ENCODE data around the gene TIAM2. TPM values are rescaled to one million over a fixed set of nuclear protein-coding genes. Genes with fewer than 3 reads are reported as not detected.
"Not testable (repeated sequence)": the region's sequence is repeated elsewhere in the genome, so short reads cannot be mapped to it uniquely, and the experiment has no call there.

The TIAM2 gene
- total RNA-seq = 10 to 100 TPM; 10.6 to 11.0 TPM

- POLR2A ChIA-PET = no interaction called here
- CTCF ChIA-PET = no interaction called here
- no peaks in the 10 kb centered on the region for H3K36me3 Mint-ChIP-seq
- intact Hi-C loops (cut with micrococcal nuclease) = loop anchor here (2.0 kb wide), 1 partner anchor 175 kb away; no protein-coding TSS in a partner anchor
- H3K9me3 Mint-ChIP-seq = no peaks in the 10 kb centered on the region
- peaks cover 10% of the 10 kb centered on the region for H3K4me1 Mint-ChIP-seq (ENCODE audit: low read depth)
- H3K4me3 Mint-ChIP-seq = peak within 1 kb of the TSS; percentile 59
- peaks cover 22% of the 10 kb centered on the region for H3K27me3 Mint-ChIP-seq
- DNase-seq = peak; percentile 46
- H3K27ac Mint-ChIP-seq = no peak within 1 kb of the TSS
Observed at GRCh38 chr6:154995254-154996015, at the start of gene TIAM2. TIAM2 (plus strand) TSS chr6:154995315; CDS start chr6:155129224, 133,909 bp downstream.

- CTCF ChIA-PET = no interaction called here
- H3K9me3 Mint-ChIP-seq = no peaks in the 10 kb centered on the region
- no peak overlapping the region for H3K4me3 Mint-ChIP-seq
Observed at GRCh38 chr6:154950979-154951344, 44.2 kb upstream of the TIAM2 start.

DNA sequence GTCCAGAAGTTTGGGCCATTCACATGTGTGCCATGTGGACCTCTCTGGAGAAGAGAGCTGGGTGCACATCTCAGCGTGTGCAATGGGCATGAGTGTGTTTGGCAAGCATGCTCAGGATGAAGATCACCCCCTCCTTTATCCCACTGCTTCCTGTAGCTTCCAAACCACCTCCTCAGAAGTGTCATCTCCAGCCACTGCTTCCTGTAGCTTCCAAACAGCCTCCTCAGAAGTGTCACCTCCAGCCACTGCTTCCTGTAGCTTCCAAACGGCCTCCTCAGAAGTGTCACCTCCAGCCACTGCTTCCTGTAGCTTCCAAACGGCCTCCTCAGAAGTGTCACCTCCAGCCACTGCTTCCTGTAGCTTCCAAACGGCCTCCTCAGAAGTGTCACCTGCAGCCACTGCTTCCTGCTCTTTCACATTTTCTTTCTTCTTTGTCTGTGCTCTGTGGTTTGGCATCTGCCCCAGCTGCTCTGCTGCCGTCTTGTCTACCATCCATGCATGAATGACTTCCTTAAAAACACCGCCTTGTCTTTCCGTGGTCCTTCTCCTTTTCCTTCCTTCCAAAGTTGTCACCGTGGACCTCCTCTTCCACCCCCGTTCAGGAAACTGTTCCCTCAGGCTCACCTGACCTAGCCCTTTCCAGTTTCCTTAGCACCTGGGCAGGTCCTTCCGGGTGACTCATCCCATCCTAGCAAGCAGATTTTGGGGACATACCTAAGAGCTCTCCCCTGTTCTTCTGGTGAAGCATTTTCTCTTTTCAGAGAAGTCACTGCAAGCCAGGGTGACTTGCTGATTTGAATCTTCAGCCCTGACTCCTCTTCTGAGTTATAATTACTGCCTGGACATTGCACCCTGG, 43.5 kb upstream of the TIAM2 start:
- H3K9me3 Mint-ChIP-seq = no peaks in the 10 kb centered on the region
- H3K4me1 Mint-ChIP-seq (ENCODE audit: low read depth) = peaks cover 22% of the 10 kb centered on the region
- H3K27ac Mint-ChIP-seq = peak overlapping the region; percentile 38
- intact Hi-C loops (cut with micrococcal nuclease) = no loop called here
- ChIA-PET POLR2A (interaction anchor here (0.8 kb wide), 1 partner anchor 63 kb away, joined by 3 read pairs; no protein-coding TSS in a partner anchor), CTCF (no interaction called here)
- no peaks in the 10 kb centered on the region for H3K36me3 Mint-ChIP-seq
- no peaks in the 10 kb centered on the region for H3K27me3 Mint-ChIP-seq
- H3K4me3 Mint-ChIP-seq = peak overlapping the region; percentile 7
- peak; percentile 41 for DNase-seq

More at GRCh38 chr6:154950979-154951344, 44.2 kb upstream of the TIAM2 start:
- H3K4me1 Mint-ChIP-seq (ENCODE audit: low read depth) = peaks cover 22% of the 10 kb centered on the region
- no peaks in the 10 kb centered on the region for H3K27me3 Mint-ChIP-seq
- H3K27ac Mint-ChIP-seq = no peak overlapping the region
- POLR2A ChIA-PET = interaction anchor here (0.8 kb wide), 1 partner anchor 64 kb away, joined by 3 read pairs; no protein-coding TSS in a partner anchor
- intact Hi-C loops (cut with micrococcal nuclease) = no loop called here
- peaks cover under 1% of the 10 kb centered on the region for H3K36me3 Mint-ChIP-seq
- DNase-seq = no peak

GRCh38 chr6:154953644-154954043, 41.5 kb upstream of the TIAM2 start:
- DNase-seq = no peak
- intact Hi-C loops (cut with micrococcal nuclease) = no loop called here
- H3K9me3 Mint-ChIP-seq = no peaks in the 10 kb centered on the region
- no peaks in the 10 kb centered on the region for H3K36me3 Mint-ChIP-seq
- ChIA-PET CTCF (no interaction called here), POLR2A (no interaction called here)
- no peaks in the 10 kb centered on the region for H3K27me3 Mint-ChIP-seq
- H3K4me3 Mint-ChIP-seq = no peak overlapping the region
- H3K27ac Mint-ChIP-seq = no peak overlapping the region
- peaks cover 22% of the 10 kb centered on the region for H3K4me1 Mint-ChIP-seq (ENCODE audit: low read depth)

DNA sequence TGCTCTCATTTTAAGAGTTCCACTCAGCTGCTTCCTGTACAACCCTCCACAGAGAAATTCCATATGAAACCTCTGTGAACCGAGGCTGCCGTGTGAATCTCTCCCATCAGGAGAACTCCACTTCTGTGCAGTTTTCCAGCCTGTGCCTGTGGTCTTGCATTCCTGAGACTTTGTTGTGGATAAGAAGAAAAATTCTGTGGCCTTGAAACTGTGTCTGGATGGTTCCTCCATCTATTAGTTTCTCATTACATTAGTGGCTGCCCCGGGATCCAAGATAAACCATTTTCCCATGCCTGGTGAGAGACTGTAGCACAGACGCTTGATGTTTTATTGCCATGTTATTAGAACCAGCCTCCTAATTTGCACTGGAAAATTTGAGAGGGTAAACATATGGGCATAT, 40.8 kb upstream of the TIAM2 start:
- CTCF ChIA-PET = no interaction called here
- no peak for DNase-seq
- H3K27me3 Mint-ChIP-seq = no peaks in the 10 kb centered on the region
- POLR2A ChIA-PET = no interaction called here
- peaks cover 22% of the 10 kb centered on the region for H3K4me1 Mint-ChIP-seq (ENCODE audit: low read depth)
- no peaks in the 10 kb centered on the region for H3K36me3 Mint-ChIP-seq
- intact Hi-C loops (cut with micrococcal nuclease) = no loop called here
- no peak overlapping the region for H3K4me3 Mint-ChIP-seq
- H3K27ac Mint-ChIP-seq = no peak overlapping the region
- H3K9me3 Mint-ChIP-seq = no peaks in the 10 kb centered on the region

DNA sequence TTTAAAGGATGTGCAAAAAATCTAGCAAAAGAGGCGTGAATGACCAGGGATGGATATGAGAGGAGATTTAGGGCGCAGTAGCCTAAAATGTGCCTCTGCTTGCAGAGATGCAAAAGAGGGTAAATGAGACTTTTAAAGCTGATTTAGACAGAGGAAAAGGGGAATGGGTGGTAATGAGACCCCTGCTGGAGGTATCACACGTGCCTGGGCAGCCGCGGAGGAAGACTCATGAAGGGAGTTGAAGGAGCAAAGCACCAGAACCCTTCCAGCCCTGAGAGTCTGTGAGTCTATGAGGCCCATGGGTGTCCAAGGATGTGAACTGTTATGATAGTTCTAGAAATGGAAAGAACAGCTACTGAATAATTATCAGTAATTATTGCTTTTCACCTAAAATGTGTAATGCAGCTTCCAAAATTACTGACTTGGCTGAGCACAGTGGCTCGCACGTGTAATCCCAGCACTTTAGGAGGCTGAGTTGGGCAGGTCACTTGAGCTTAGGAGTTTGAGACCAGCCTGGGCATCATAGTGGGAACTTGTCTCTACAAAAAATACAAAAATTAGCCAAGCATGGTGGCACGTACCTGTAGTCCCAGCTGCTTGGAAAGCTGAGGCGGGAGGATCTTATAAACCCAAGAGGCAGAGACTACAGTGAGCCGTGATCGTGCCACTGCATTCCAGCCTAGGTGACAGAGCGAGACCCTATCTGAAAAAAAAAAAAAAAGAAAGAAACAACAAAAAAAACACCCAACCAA, 38.2 kb upstream of the TIAM2 start:
- no peaks in the 10 kb centered on the region for H3K27me3 Mint-ChIP-seq
- no peak overlapping the region for H3K27ac Mint-ChIP-seq
- POLR2A ChIA-PET = no interaction called here
- CTCF ChIA-PET = no interaction called here
- H3K36me3 Mint-ChIP-seq = peaks cover 3% of the 10 kb centered on the region
- H3K4me3 Mint-ChIP-seq = no peak overlapping the region
- DNase-seq = no peak
- H3K4me1 Mint-ChIP-seq (ENCODE audit: low read depth) = peaks cover 8% of the 10 kb centered on the region
- intact Hi-C loops (cut with micrococcal nuclease) = no loop called here
- no peaks in the 10 kb centered on the region for H3K9me3 Mint-ChIP-seq

- no peak for DNase-seq
- peaks cover 3% of the 10 kb centered on the region for H3K36me3 Mint-ChIP-seq
- H3K4me3 Mint-ChIP-seq = no peak overlapping the region
- H3K4me1 Mint-ChIP-seq (ENCODE audit: low read depth) = no peaks in the 10 kb centered on the region
- H3K27ac Mint-ChIP-seq = no peak overlapping the region
- no peaks in the 10 kb centered on the region for H3K9me3 Mint-ChIP-seq
- intact Hi-C loops (cut with micrococcal nuclease) = no loop called here
- ChIA-PET CTCF (interaction anchor here (0.6 to 1.0 kb wide), 4 partner anchors 26 to 283 kb away, joined by 3 read pairs; no protein-coding TSS in a partner anchor), POLR2A (no interaction called here)
- no peaks in the 10 kb centered on the region for H3K27me3 Mint-ChIP-seq
Observed at GRCh38 chr6:154958469-154958868, 36.6 kb upstream of the TIAM2 start.

GRCh38 chr6:154960299-154960843, 34.7 kb upstream of the TIAM2 start:
- POLR2A ChIA-PET = no interaction called here
- H3K9me3 Mint-ChIP-seq = no peaks in the 10 kb centered on the region

GRCh38 chr6:154960854-154961530, 34.1 kb upstream of the TIAM2 start:
- no peak overlapping the region for H3K4me3 Mint-ChIP-seq
- H3K9me3 Mint-ChIP-seq = no peaks in the 10 kb centered on the region
- ChIA-PET CTCF (interaction anchor here (0.5 kb wide), 1 partner anchor 117 kb away, joined by 3 read pairs; no protein-coding TSS in a partner anchor), POLR2A (no interaction called here)
- no peaks in the 10 kb centered on the region for H3K27me3 Mint-ChIP-seq
- H3K36me3 Mint-ChIP-seq = peaks cover 3% of the 10 kb centered on the region
- no peak for DNase-seq
- intact Hi-C loops (cut with micrococcal nuclease) = no loop called here
- H3K4me1 Mint-ChIP-seq (ENCODE audit: low read depth) = no peaks in the 10 kb centered on the region
- H3K27ac Mint-ChIP-seq = no peak overlapping the region

More at GRCh38 chr6:154960299-154960843, 34.7 kb upstream of the TIAM2 start:
- Mint-ChIP-seq H3K27ac (no peak overlapping the region), H3K36me3 (peaks cover 3% of the 10 kb centered on the region), H3K27me3 (no peaks in the 10 kb centered on the region), H3K4me3 (no peak overlapping the region), H3K4me1 (ENCODE audit: low read depth) (no peaks in the 10 kb centered on the region)
- no peak for DNase-seq
- CTCF ChIA-PET = interaction anchor here (0.5 kb wide), 1 partner anchor 117 kb away, joined by 3 read pairs; no protein-coding TSS in a partner anchor
- intact Hi-C loops (cut with micrococcal nuclease) = no loop called here

DNA sequence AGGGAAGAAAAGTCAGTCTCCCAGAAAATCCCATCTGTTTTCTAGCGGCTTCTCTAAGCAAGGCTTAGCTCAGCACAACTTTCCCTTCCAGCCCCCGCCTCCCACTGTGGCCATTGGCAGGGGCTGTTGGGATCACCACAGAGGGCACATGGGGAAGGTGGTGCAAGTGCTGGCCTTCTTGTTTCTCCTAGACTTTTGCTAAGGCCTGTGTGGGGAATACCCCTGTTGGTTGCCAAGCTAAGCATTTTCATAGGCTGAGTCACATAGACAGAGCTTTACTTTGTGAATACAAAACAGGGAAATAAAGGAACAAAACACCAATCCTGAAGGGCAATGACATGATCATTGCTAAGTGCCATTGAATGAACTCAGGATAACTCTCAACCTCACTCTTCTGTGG, 32.4 kb upstream of the TIAM2 start:
- Mint-ChIP-seq H3K4me3 (no peak overlapping the region), H3K4me1 (ENCODE audit: low read depth) (no peaks in the 10 kb centered on the region), H3K36me3 (peaks cover 3% of the 10 kb centered on the region), H3K27ac (no peak overlapping the region), H3K27me3 (no peaks in the 10 kb centered on the region), H3K9me3 (no peaks in the 10 kb centered on the region)
- CTCF ChIA-PET = no interaction called here
- intact Hi-C loops (cut with micrococcal nuclease) = no loop called here
- no peak for DNase-seq
- POLR2A ChIA-PET = no interaction called here

DNA sequence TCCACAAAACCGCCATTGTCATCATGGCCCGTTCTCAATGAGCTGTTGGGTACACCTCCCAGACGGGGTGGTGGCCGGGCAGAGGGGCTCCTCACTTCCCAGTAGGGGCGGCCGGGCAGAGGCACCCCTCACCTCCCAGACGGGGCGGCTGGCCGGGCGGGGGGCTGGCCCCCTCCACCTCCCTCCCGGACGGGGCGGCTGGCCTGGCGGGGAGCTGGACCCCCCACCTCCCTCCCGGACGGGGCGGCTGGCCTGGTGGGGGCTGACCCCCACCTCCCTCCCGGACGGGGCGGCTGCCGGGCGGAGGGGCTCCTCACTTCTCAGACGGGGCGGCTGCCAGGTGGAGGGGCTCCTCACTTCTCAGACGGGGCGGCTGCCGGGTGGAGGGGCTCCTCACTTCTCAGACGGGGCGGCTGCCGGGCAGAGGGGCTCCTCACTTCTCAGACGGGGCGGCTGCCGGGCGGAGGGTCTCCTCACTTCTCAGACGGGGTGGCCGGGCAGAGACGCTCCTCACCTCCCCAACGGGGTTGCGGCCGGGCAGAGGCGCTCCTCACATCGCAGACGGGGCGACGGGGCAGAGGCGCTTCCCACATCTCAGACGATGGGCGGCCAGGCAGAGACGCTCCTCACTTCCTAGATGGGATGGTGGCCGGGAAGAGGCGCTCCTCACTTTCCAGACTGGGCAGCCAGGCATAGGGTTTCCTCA, 28.9 kb upstream of the TIAM2 start:
- H3K36me3 Mint-ChIP-seq; H3K4me1 Mint-ChIP-seq (ENCODE audit: low read depth): not testable (repeated sequence)

More for the DNA sequence above, 28.9 kb upstream of the TIAM2 start:
- H3K27me3 Mint-ChIP-seq; DNase-seq; H3K27ac Mint-ChIP-seq; CTCF ChIA-PET; POLR2A ChIA-PET; H3K4me3 Mint-ChIP-seq; intact Hi-C loops (cut with micrococcal nuclease); H3K9me3 Mint-ChIP-seq: not testable (repeated sequence)

Data from activated CD4-positive, alpha-beta memory T cell treated with anti-CD3 and anti-CD28 coated beads for 36 hours (primary cell).